DOHH2 (cell line): ENCODE measurements around the gene WWOX.

Source experiments
- EZH2phosphoT487 ChIP-seq: fragments of 200-600 bp; sonication (generic); IDR thresholded peaks from 2 replicates; pipeline ENCODE4 v1.6.1; 2017; ENCODE audit warnings: borderline replicate concordance, mild to moderate bottlenecking, antibody characterized with exemption, low read length, moderate library complexity, mixed read lengths
- TF ChIP-seq, protein P1 (sequence below): fragments of 200-600 bp; sonication (generic); IDR thresholded peaks from one replicate; pipeline ENCODE4 v1.5.1; 2014; ENCODE audit warnings: antibody characterized with exemption, mild to moderate bottlenecking, low read depth, low read length; ENCODE audit not compliant: poor library complexity, severe bottlenecking

DNA sequence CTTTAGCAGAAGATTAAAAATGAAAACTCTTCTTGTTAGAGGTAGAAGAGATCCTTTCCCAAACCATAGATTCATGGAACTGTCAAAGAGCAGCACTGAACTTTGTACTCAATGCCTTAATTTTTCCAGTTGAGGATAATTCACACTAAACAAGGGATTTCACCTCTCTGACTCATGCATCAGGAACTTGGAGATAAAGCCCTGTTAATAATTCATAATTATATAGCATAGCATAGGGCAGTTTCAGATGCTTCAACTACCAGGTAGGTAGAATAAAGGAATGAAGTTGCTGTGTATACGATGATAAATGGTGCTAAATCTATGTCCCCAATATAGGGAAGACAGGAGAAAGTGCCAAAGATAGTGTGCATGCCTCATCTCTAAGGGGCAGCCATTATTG lies 1050.7 kb downstream of the WWOX start:
- TF ChIP-seq, protein P1, sequence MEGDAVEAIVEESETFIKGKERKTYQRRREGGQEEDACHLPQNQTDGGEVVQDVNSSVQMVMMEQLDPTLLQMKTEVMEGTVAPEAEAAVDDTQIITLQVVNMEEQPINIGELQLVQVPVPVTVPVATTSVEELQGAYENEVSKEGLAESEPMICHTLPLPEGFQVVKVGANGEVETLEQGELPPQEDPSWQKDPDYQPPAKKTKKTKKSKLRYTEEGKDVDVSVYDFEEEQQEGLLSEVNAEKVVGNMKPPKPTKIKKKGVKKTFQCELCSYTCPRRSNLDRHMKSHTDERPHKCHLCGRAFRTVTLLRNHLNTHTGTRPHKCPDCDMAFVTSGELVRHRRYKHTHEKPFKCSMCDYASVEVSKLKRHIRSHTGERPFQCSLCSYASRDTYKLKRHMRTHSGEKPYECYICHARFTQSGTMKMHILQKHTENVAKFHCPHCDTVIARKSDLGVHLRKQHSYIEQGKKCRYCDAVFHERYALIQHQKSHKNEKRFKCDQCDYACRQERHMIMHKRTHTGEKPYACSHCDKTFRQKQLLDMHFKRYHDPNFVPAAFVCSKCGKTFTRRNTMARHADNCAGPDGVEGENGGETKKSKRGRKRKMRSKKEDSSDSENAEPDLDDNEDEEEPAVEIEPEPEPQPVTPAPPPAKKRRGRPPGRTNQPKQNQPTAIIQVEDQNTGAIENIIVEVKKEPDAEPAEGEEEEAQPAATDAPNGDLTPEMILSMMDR: no peak
- TF ChIP-seq EZH2phosphoT487: no peak
